Heart left ventricle (tissue), 16 donors: ENCODE measurements around the gene CLSTN3. TPM values are rescaled to one million over a fixed set of nuclear protein-coding genes. Genes with fewer than 3 reads are reported as not detected.

Experiments used
- ATAC-seq, 4 donors: fragments of 200-7000 bp; cut with Tn5 transposase; one replicate each; pipeline ENCODE4 v1.9.1; 2020 to 2022; ENCODE audit warnings: moderate library complexity in 4 of 4, mild to moderate bottlenecking in 3 of 4, moderate number of reproducible peaks in 1 of 4
- DNase-seq, 5 donors: peaks; one replicate each; pipeline ENCODE4 v3.0.0-alpha.2; 2020
- H3K27ac ChIP-seq, 12 donors: fragments of 200-600 bp; sonication (generic) in 4 of 12; one replicate each; pipeline versions ENCODE4 v1.5.0 to v1.8.0; 2016 to 2022; ENCODE audit warnings: mild to moderate bottlenecking in 2 of 12
- H3K27me3 ChIP-seq, 9 donors: fragments of 200-600 bp; sonication (generic) in 2 of 9; one replicate each; pipeline versions ENCODE4 v1.5.1 to v1.8.0; 2016 to 2022; ENCODE audit warnings: mild to moderate bottlenecking in 3 of 9
- H3K36me3 ChIP-seq, 9 donors: fragments of 200-600 bp; sonication (generic) in 2 of 9; one replicate each; pipeline versions ENCODE4 v1.5.0 to v1.8.0; 2018 to 2022; ENCODE audit warnings: mild to moderate bottlenecking in 2 of 9
- H3K4me1 ChIP-seq, 12 donors: fragments of 200-600 bp; sonication (generic) in 4 of 12; one replicate each; pipeline versions ENCODE4 v1.5.0 to v1.8.0; 2016 to 2022; ENCODE audit warnings: mild to moderate bottlenecking in 3 of 12
- H3K4me3 ChIP-seq, 12 donors: fragments of 200-600 bp; sonication (generic) in 4 of 12; one replicate each; pipeline versions ENCODE4 v1.5.0 to v1.8.0; 2017 to 2022; ENCODE audit warnings: mild to moderate bottlenecking in 9 of 12, moderate library complexity in 4 of 12
- H3K9me3 ChIP-seq, 12 donors: fragments of 200-600 bp; sonication (generic) in 4 of 12; one replicate each; pipeline versions ENCODE4 v1.5.0 to v1.8.0; 2016 to 2022; ENCODE audit warnings: mild to moderate bottlenecking in 1 of 12
- POLR2A ChIP-seq, 2 donors: fragments of 450-650 bp; IDR thresholded peaks; one replicate each; pipeline ENCODE4 v1.6.1; 2017; ENCODE audit warnings: antibody characterized with exemption in 2 of 2, mild to moderate bottlenecking in 2 of 2, moderate library complexity in 2 of 2
- WGBS, 4 donors: extraction: QIAGEN DNeasy Blood & Tissue Kit in 2 of 4; methylation state at CpG; one replicate each; pipeline versions ENCODE4 v1.1.5 to v1.1.7; 2013 to 2018; 5-methylcytosine and 5-hydroxymethylcytosine counted together
- intact Hi-C, 10 donors: fragments of 100-400 bp; cut with DNase I; formaldehyde crosslinking; loops; one replicate each; pipeline versions ENCODE4 v1.11.1 to v1.14.2; 2022
- polyA plus RNA-seq, 2 donors: library from polyadenylated mRNA; stranded (reverse); fragments of 200-250 nt; gene quantifications; one replicate each; pipeline ENCODE4 v1.2.3, GENCODE V29; 2013
- total RNA-seq, 9 donors: library from RNA; depleted of rRNA in 2 of 9; stranded (reverse); fragments of >200 nt in 2 of 9; fragmentation: NEBNext Ultra II Directional in 3 of 9; extraction: Animal tissue kit (Norgen Biotek cat#: 25700) in 3 of 9; gene quantifications; one replicate each; pipeline versions ENCODE4 v1.1.0 to v1.2.4, GENCODE V29; 2016 to 2023
- TF ChIP-seq, protein P1 (sequence below), 12 donors: fragments of 200-600 bp; sonication (generic) in 4 of 12; IDR thresholded peaks; one replicate each; pipeline versions ENCODE4 v1.5.0 to v1.8.0; 2018 to 2022; ENCODE audit warnings: antibody characterized with exemption in 12 of 12, mild to moderate bottlenecking in 5 of 12
- donor health status: ischemic (EF 13 %, LVEDD 7.1; RV severe dilation, severe dysfunction).
- donor health status: healthy with polysubstance abuse.
- donor health status: DM: no; HTN: yes; CAD: no.
- donor health status: DM: no; HTN: no; CAD: no.
- donor health status: ischemic (EF 25% LVEDD 6.9; RV normal size, moderate dysfunction).
- donor health status: ischemic (EF 25% LVEDD 5.7; RV mildly dilated, moderate dysfunction).
- donor health status: healthy.
- donor health status: DM: yes; HTN: yes; CAD: no.
- donor health status: ischemic (EF 35%, LVEDD 5.7; RV mildly dilated, moderate dysfunction).
- donor health status: nonischemic (EF 11% LVEDD 7.7; RV severe dilation, severe dysfunction).
- donor health status: DM: yes; HTN: yes; CAD: no.
- donor health status: PGD.
- donor health status: ischemic (EF 29% LVEDD 5.4; RV normal size, mild dysfunction).
- donor health status: nonischemic (EF 23%, LVEDD 6.1; RV moderate dilation, normal function).

CLSTN3 gene
- total and polyA plus RNA-seq, 11 donors, result 3.1 to 18.7 (median 4.1) TPM

GRCh38 chr12:7151532-7151931 is 21.4 kb downstream of the CLSTN3 start:
- Histone ChIP-seq H3K36me3 (peaks cover 0 to 74% (median 12%) of the 10 kb centered on the region in 9 donors), H3K27ac (no peak overlapping the region), H3K4me1 (no peaks in the 10 kb centered on the region), H3K27me3 (no peaks in the 10 kb centered on the region), H3K4me3 (no peak overlapping the region), H3K9me3 (no peaks in the 10 kb centered on the region)
- intact Hi-C loops, result no loop called here
- 91 to 95% (median 93%) methylated on average over 6 of the region's 6 CpGs for WGBS, 4 donors
- TF ChIP-seq POLR2A (IDR thresholded peaks at IDR 0.05), result no peak
- TF ChIP-seq, protein P1, sequence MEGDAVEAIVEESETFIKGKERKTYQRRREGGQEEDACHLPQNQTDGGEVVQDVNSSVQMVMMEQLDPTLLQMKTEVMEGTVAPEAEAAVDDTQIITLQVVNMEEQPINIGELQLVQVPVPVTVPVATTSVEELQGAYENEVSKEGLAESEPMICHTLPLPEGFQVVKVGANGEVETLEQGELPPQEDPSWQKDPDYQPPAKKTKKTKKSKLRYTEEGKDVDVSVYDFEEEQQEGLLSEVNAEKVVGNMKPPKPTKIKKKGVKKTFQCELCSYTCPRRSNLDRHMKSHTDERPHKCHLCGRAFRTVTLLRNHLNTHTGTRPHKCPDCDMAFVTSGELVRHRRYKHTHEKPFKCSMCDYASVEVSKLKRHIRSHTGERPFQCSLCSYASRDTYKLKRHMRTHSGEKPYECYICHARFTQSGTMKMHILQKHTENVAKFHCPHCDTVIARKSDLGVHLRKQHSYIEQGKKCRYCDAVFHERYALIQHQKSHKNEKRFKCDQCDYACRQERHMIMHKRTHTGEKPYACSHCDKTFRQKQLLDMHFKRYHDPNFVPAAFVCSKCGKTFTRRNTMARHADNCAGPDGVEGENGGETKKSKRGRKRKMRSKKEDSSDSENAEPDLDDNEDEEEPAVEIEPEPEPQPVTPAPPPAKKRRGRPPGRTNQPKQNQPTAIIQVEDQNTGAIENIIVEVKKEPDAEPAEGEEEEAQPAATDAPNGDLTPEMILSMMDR (IDR thresholded peaks at IDR 0.05), result no peak
- DNase-seq (no peak), ATAC-seq (no peak)

DNA sequence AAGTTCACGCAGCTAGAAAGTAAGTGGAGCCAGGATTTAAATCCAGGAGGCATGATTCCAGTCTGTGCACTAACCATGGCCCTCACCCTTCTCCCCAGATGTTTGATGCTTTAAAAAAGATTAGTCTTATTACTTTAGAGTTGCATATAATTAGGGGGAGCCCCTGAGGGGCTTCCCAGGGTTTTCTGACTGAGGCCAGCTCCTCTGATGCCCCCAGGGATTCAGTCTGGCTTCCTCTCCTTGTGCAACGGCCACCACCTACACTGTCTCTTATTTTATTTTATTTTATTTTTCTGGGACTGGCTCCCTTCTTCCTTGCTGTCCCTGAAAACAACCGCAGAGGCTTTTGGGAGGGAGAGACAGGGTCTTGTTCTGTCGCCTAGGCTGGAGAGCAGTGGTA is 22.6 kb downstream of the CLSTN3 start:
- Histone ChIP-seq H3K27ac (no peak overlapping the region), H3K27me3 (no peaks in the 10 kb centered on the region), H3K36me3 (peaks cover 0 to 68% (median 12%) of the 10 kb centered on the region in 9 donors), H3K9me3 (no peaks in the 10 kb centered on the region), H3K4me1 (no peaks in the 10 kb centered on the region), H3K4me3 (no peak overlapping the region)
- no peak for ATAC-seq
- 77 to 85% (median 80%) methylated on average over 4 of the region's 4 CpGs for WGBS, 4 donors
- TF ChIP-seq POLR2A (IDR thresholded peaks at IDR 0.05), result no peak
- TF ChIP-seq, protein P1 (IDR thresholded peaks at IDR 0.05), result no peak
- DNase-seq, result no peak
- intact Hi-C loops, result no loop called here

DNA sequence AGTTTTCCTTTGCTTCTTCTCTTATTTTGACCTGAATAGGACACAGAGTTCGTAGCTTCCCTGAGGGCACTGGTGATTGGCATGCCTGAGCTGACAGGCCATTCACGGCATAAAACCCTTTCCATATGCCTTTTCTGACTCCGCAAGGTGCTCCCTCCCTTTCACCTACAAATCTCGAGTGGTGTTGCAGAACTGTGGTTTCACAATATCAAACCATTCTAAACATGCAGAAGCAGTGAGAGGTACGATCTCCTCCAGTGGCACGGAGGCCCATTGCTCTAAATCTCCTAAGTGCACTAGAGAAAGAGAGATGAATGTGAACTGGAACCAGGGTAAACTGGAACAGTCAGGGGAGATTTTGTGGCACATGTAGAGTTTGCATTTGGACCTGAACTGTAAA is 23.9 kb downstream of the CLSTN3 start:
- Histone ChIP-seq H3K4me1 (no peaks in the 10 kb centered on the region), H3K27me3 (no peaks in the 10 kb centered on the region), H3K36me3 (peaks cover 0 to 64% (median 9%) of the 10 kb centered on the region in 9 donors), H3K9me3 (no peaks in the 10 kb centered on the region), H3K27ac (no peak overlapping the region), H3K4me3 (no peak overlapping the region)
- DNase-seq (no peak), ATAC-seq (no peak)
- WGBS, 4 donors, result 89 to 93% (median 91%) methylated on average over 6 of the region's 6 CpGs
- intact Hi-C loops, result no loop called here
- no peak for TF ChIP-seq POLR2A (IDR thresholded peaks at IDR 0.05)
- TF ChIP-seq, protein P1 (IDR thresholded peaks at IDR 0.05), result no peak

- Histone ChIP-seq H3K36me3 (peaks cover 0 to 55% (median 5%) of the 10 kb centered on the region in 9 donors), H3K9me3 (no peaks in the 10 kb centered on the region), H3K27me3 (no peaks in the 10 kb centered on the region), H3K4me3 (no peak overlapping the region), H3K4me1 (no peaks in the 10 kb centered on the region), H3K27ac (no peak overlapping the region)
- DNase-seq (no peak), ATAC-seq (no peak)
- no peak for TF ChIP-seq POLR2A (IDR thresholded peaks at IDR 0.05)
- TF ChIP-seq, protein P1 (IDR thresholded peaks at IDR 0.05), result no peak
- intact Hi-C loops, result no loop called here
- WGBS, 4 donors, result 84 to 91% (median 89%) methylated on average over 12 of the region's 12 CpGs
These were observed 24.8 kb downstream of the CLSTN3 start for GRCh38 chr12:7154901-7155470.
